HepG2 (cell line): Measurements from ENCODE around the gene TADA2B. TPM values are rescaled to one million over a fixed set of nuclear protein-coding genes. Genes with fewer than 3 reads are reported as not detected.
A peak's percentile ranks its signal among the peaks of the same experiment; 100 is the strongest.

Source experiments
- BRCA1 ChIP-seq: sonication (generic); formaldehyde crosslinking; IDR thresholded peaks from 2 replicates; pipeline ENCODE4 v1.4.0; 2020; ENCODE audit warnings: missing genetic modification reagents
- GABPA ChIP-seq, 2 experiments: IDR thresholded peaks; 2 replicates each; pipeline ENCODE4 v1.6.1; 2011 to 2016; ENCODE audit warnings: low read depth in 2 of 2, low read length in 1 of 2, missing biosample characterization in 1 of 2, missing genetic modification characterization in 1 of 2
- KDM5A ChIP-seq: fragments of 200-600 bp; sonication (generic); IDR thresholded peaks from 2 replicates; pipeline ENCODE4 v1.7.0; 2018; ENCODE audit warnings: antibody characterized with exemption, mild to moderate bottlenecking, low read length, borderline replicate concordance
- KLF15 ChIP-seq: sonication (generic); formaldehyde crosslinking; IDR thresholded peaks from 2 replicates; pipeline ENCODE4 v1.8.1; 2023; ENCODE audit warnings: borderline replicate concordance, mild to moderate bottlenecking, inconsistent platforms, missing genetic modification reagents, mixed read lengths
- RFX5 ChIP-seq: IDR thresholded peaks from 2 replicates; pipeline ENCODE4 v1.6.1; 2011; ENCODE audit warnings: low read depth, low read length, improper control_type of control experiment
- ZNF138 ChIP-seq: sonication (generic); formaldehyde crosslinking; IDR thresholded peaks from 2 replicates; pipeline ENCODE4 v1.5.0; 2020; ENCODE audit warnings: mild to moderate bottlenecking, low read depth, missing genetic modification reagents
- ZNF251 ChIP-seq: sonication (generic); formaldehyde crosslinking; IDR thresholded peaks from 2 replicates; pipeline ENCODE4 v1.9.0; 2021; ENCODE audit warnings: mild to moderate bottlenecking, missing genetic modification reagents
- ZNF264 ChIP-seq: sonication (generic); formaldehyde crosslinking; IDR thresholded peaks from 2 replicates; pipeline ENCODE4 v1.4.0; 2020; ENCODE audit warnings: missing genetic modification reagents
- ZNF546 ChIP-seq: sonication (generic); formaldehyde crosslinking; conservative IDR thresholded peaks from 2 replicates; pipeline ENCODE4 v1.8.1; 2023; ENCODE audit warnings: mild to moderate bottlenecking, missing genetic modification reagents
- ZNF614 ChIP-seq: IDR thresholded peaks from 2 replicates; pipeline ENCODE4 v1.6.1; 2018; ENCODE audit warnings: missing biosample characterization, missing genetic modification reagents, inconsistent platforms, borderline replicate concordance
- ZSCAN29 ChIP-seq: sonication (generic); formaldehyde crosslinking; conservative IDR thresholded peaks from 2 replicates; pipeline ENCODE4 v1.4.0; 2020; ENCODE audit warnings: mild to moderate bottlenecking, missing genetic modification reagents
- polyA plus RNA-seq, 8 experiments: library from polyadenylated mRNA; depleted of rRNA in 3 of 8; stranded (reverse) in 7 of 8; unstranded in 1 of 8; fragments of >200 nt; fragmentation: Illumina TruSeq in 4 of 8; extraction: Trizol in 4 of 8; gene quantifications; 2 replicates each; pipeline versions ENCODE4 v1.2.1 to v1.2.3, GENCODE V29; 2011 to 2016; ENCODE audit warnings: low read depth in 4 of 8, missing spikeins in 1 of 8, mixed read lengths in 1 of 8; ENCODE audit not compliant: insufficient read depth in 1 of 8
- total RNA-seq, 5 experiments: library from RNA; depleted of rRNA; stranded (reverse); fragments of >200 nt; fragmentation: Illumina TruSeq; extraction: Trizol; gene quantifications; 2 replicates each; pipeline ENCODE4 v1.2.3, GENCODE V29; 2016; ENCODE audit warnings: low read depth in 1 of 5
- TF ChIP-seq, protein P1 (sequence below): sonication (generic); formaldehyde crosslinking; IDR thresholded peaks from 2 replicates; pipeline ENCODE4 v1.4.0; 2020; ENCODE audit warnings: mild to moderate bottlenecking, missing genetic modification reagents, borderline replicate concordance
- TF ChIP-seq, protein P2 (sequence below): sonication (generic); formaldehyde crosslinking; IDR thresholded peaks from 2 replicates; pipeline ENCODE4 v1.5.0; 2020; ENCODE audit warnings: missing genetic modification reagents
- TF ChIP-seq, protein P3 (sequence below): sonication (generic); formaldehyde crosslinking; IDR thresholded peaks from 2 replicates; pipeline ENCODE4 v1.4.0; 2020; ENCODE audit warnings: missing genetic modification reagents
- TF ChIP-seq, protein P4 (sequence below): sonication (generic); formaldehyde crosslinking; IDR thresholded peaks from 2 replicates; pipeline ENCODE4 v1.4.0; 2020; ENCODE audit warnings: mild to moderate bottlenecking, missing genetic modification reagents

TADA2B gene
- total and polyA plus RNA-seq, 2 of the 13 experiments (the other 11 are each of a cell fraction or from before 2014, with no cell fraction given): 4.6 to 8.9 TPM

DNA sequence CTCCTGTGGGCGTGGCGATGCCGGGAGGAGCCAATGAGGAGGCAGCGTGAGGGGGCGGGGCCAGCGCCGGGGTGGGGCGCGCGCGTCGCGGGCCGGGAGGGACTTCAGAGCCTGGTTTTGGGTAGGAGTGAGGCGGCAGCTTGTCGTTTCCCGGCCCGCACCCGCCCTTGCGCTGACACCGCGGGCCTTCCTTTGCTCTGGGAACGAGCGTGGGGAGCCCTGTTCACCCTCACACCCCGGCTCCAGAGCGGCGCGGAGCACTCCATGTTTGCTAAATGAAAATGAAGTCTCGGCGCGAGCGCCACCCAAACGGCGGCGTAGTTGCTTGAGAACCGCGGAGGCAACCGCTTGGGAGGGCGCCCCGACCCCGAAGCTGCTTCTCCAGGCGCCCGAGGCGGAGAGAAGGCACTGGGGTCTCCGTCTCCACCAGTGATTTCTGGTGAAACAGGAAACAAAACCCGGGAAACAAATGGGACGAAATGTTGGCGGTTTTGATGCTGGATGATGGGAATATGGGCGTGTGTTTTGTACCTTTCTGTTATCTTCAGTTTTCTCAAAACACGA lies 25.2 kb downstream of the TADA2B start (continued):
- TF ChIP-seq, protein P1, sequence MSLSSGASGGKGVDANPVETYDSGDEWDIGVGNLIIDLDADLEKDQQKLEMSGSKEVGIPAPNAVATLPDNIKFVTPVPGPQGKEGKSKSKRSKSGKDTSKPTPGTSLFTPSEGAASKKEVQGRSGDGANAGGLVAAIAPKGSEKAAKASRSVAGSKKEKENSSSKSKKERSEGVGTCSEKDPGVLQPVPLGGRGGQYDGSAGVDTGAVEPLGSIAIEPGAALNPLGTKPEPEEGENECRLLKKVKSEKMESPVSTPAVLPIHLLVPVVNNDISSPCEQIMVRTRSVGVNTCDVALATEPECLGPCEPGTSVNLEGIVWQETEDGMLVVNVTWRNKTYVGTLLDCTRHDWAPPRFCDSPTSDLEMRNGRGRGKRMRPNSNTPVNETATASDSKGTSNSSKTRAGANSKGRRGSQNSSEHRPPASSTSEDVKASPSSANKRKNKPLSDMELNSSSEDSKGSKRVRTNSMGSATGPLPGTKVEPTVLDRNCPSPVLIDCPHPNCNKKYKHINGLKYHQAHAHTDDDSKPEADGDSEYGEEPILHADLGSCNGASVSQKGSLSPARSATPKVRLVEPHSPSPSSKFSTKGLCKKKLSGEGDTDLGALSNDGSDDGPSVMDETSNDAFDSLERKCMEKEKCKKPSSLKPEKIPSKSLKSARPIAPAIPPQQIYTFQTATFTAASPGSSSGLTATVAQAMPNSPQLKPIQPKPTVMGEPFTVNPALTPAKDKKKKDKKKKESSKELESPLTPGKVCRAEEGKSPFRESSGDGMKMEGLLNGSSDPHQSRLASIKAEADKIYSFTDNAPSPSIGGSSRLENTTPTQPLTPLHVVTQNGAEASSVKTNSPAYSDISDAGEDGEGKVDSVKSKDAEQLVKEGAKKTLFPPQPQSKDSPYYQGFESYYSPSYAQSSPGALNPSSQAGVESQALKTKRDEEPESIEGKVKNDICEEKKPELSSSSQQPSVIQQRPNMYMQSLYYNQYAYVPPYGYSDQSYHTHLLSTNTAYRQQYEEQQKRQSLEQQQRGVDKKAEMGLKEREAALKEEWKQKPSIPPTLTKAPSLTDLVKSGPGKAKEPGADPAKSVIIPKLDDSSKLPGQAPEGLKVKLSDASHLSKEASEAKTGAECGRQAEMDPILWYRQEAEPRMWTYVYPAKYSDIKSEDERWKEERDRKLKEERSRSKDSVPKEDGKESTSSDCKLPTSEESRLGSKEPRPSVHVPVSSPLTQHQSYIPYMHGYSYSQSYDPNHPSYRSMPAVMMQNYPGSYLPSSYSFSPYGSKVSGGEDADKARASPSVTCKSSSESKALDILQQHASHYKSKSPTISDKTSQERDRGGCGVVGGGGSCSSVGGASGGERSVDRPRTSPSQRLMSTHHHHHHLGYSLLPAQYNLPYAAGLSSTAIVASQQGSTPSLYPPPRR (CRISPR knock-in tag): no peak
- TF ChIP-seq GABPA (IDR thresholded peaks at IDR 0.05; ENCODE audit: low read depth, low read length): no peak
- no peak for TF ChIP-seq GABPA (CRISPR knock-in tag; IDR thresholded peaks at IDR 0.05; ENCODE audit: low read depth)
- no peak; the same call in 1 of the 2 replicates for TF ChIP-seq ZNF264
- TF ChIP-seq ZNF251 (CRISPR knock-in tag): 0 out of 2 replicates have a peak, but pooled peaks have one; percentile 35
- no peak for TF ChIP-seq RFX5
- TF ChIP-seq, protein P2, sequence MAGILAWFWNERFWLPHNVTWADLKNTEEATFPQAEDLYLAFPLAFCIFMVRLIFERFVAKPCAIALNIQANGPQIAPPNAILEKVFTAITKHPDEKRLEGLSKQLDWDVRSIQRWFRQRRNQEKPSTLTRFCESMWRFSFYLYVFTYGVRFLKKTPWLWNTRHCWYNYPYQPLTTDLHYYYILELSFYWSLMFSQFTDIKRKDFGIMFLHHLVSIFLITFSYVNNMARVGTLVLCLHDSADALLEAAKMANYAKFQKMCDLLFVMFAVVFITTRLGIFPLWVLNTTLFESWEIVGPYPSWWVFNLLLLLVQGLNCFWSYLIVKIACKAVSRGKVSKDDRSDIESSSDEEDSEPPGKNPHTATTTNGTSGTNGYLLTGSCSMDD (CRISPR knock-in tag): no peak
- TF ChIP-seq BRCA1 (CRISPR knock-in tag): peak; percentile 47; the same call in 1 of the 2 replicates
- no peak for TF ChIP-seq ZNF138 (CRISPR knock-in tag)
- TF ChIP-seq ZSCAN29: no peak
- TF ChIP-seq ZNF614 (CRISPR knock-in tag): no peak
- TF ChIP-seq KDM5A: no peak
- TF ChIP-seq, protein P3, sequence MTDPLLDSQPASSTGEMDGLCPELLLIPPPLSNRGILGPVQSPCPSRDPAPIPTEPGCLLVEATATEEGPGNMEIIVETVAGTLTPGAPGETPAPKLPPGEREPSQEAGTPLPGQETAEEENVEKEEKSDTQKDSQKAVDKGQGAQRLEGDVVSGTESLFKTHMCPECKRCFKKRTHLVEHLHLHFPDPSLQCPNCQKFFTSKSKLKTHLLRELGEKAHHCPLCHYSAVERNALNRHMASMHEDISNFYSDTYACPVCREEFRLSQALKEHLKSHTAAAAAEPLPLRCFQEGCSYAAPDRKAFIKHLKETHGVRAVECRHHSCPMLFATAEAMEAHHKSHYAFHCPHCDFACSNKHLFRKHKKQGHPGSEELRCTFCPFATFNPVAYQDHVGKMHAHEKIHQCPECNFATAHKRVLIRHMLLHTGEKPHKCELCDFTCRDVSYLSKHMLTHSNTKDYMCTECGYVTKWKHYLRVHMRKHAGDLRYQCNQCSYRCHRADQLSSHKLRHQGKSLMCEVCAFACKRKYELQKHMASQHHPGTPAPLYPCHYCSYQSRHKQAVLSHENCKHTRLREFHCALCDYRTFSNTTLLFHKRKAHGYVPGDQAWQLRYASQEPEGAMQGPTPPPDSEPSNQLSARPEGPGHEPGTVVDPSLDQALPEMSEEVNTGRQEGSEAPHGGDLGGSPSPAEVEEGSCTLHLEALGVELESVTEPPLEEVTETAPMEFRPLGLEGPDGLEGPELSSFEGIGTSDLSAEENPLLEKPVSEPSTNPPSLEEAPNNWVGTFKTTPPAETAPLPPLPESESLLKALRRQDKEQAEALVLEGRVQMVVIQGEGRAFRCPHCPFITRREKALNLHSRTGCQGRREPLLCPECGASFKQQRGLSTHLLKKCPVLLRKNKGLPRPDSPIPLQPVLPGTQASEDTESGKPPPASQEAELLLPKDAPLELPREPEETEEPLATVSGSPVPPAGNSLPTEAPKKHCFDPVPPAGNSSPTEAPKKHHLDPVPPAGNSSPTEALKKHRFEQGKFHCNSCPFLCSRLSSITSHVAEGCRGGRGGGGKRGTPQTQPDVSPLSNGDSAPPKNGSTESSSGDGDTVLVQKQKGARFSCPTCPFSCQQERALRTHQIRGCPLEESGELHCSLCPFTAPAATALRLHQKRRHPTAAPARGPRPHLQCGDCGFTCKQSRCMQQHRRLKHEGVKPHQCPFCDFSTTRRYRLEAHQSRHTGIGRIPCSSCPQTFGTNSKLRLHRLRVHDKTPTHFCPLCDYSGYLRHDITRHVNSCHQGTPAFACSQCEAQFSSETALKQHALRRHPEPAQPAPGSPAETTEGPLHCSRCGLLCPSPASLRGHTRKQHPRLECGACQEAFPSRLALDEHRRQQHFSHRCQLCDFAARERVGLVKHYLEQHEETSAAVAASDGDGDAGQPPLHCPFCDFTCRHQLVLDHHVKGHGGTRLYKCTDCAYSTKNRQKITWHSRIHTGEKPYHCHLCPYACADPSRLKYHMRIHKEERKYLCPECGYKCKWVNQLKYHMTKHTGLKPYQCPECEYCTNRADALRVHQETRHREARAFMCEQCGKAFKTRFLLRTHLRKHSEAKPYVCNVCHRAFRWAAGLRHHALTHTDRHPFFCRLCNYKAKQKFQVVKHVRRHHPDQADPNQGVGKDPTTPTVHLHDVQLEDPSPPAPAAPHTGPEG (CRISPR knock-in tag): no peak
- 0 out of 2 replicates have a peak, but pooled peaks have one; percentile 67 for TF ChIP-seq KLF15 (CRISPR knock-in tag)
- TF ChIP-seq ZNF546 (CRISPR knock-in tag): 0 out of 2 replicates have a peak, but pooled peaks have one; percentile 15
- TF ChIP-seq, protein P4, sequence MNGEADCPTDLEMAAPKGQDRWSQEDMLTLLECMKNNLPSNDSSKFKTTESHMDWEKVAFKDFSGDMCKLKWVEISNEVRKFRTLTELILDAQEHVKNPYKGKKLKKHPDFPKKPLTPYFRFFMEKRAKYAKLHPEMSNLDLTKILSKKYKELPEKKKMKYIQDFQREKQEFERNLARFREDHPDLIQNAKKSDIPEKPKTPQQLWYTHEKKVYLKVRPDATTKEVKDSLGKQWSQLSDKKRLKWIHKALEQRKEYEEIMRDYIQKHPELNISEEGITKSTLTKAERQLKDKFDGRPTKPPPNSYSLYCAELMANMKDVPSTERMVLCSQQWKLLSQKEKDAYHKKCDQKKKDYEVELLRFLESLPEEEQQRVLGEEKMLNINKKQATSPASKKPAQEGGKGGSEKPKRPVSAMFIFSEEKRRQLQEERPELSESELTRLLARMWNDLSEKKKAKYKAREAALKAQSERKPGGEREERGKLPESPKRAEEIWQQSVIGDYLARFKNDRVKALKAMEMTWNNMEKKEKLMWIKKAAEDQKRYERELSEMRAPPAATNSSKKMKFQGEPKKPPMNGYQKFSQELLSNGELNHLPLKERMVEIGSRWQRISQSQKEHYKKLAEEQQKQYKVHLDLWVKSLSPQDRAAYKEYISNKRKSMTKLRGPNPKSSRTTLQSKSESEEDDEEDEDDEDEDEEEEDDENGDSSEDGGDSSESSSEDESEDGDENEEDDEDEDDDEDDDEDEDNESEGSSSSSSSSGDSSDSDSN (CRISPR knock-in tag): peak; percentile 70; the same call in 1 of the 2 replicates
